Sigmoid colon (tissue), 4 donors: ENCODE results near the gene CEP295NL.

Source experiments
- EP300 ChIP-seq, 4 donors: sonication (generic); formaldehyde crosslinking; IDR thresholded peaks; one replicate each; pipeline ENCODE4 v1.6.1; 2017; ENCODE audit warnings: antibody characterized with exemption in 4 of 4
- POLR2A ChIP-seq, 2 donors: fragments of 450-650 bp; IDR thresholded peaks; one replicate each; pipeline ENCODE4 v1.6.1; 2016; ENCODE audit warnings: antibody characterized with exemption in 2 of 2, mild to moderate bottlenecking in 2 of 2, moderate library complexity in 2 of 2
- POLR2AphosphoS5 ChIP-seq, 4 donors: sonication (generic); formaldehyde crosslinking; IDR thresholded peaks; one replicate each; pipeline ENCODE4 v1.6.1; 2017; ENCODE audit warnings: antibody characterized with exemption in 4 of 4
- TF ChIP-seq, protein P1 (sequence below), 4 experiments: fragments of 450-650 bp in 3 of 4; fragments of 200-600 bp in 1 of 4; IDR thresholded peaks; one replicate each; pipeline ENCODE4 v1.5.1; 2016 to 2019; ENCODE audit warnings: antibody characterized with exemption in 4 of 4, mild to moderate bottlenecking in 3 of 4, moderate library complexity in 2 of 4

DNA sequence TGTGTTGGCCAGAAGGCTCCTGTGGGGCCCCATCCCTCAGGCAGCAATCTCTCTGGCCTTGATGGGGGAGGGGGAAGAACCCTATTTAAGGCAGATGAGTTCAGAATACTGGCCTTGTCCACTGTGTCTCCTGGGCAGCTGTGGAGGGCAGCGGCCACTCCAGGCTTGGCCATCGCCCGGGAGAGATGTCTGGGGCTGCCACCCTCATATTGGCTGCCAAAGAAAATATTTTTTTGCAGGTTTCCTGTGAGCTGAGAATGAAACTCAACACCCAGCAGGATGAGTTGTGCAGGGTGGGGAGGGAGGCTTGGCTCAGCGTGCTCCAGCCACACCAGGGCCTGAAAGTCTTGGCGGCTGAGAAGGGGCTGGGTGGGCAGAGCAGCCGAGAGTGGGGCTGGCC is 36.6 kb upstream of the CEP295NL start:
- TF ChIP-seq POLR2AphosphoS5 (IDR thresholded peaks at IDR 0.05) (no peak), EP300 (IDR thresholded peaks at IDR 0.05) (no peak), POLR2A (IDR thresholded peaks at IDR 0.05) (no peak)
- TF ChIP-seq, protein P1, sequence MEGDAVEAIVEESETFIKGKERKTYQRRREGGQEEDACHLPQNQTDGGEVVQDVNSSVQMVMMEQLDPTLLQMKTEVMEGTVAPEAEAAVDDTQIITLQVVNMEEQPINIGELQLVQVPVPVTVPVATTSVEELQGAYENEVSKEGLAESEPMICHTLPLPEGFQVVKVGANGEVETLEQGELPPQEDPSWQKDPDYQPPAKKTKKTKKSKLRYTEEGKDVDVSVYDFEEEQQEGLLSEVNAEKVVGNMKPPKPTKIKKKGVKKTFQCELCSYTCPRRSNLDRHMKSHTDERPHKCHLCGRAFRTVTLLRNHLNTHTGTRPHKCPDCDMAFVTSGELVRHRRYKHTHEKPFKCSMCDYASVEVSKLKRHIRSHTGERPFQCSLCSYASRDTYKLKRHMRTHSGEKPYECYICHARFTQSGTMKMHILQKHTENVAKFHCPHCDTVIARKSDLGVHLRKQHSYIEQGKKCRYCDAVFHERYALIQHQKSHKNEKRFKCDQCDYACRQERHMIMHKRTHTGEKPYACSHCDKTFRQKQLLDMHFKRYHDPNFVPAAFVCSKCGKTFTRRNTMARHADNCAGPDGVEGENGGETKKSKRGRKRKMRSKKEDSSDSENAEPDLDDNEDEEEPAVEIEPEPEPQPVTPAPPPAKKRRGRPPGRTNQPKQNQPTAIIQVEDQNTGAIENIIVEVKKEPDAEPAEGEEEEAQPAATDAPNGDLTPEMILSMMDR (IDR thresholded peaks at IDR 0.05) = no peak
